ENCODE data around the gene KDSR.

DNA sequence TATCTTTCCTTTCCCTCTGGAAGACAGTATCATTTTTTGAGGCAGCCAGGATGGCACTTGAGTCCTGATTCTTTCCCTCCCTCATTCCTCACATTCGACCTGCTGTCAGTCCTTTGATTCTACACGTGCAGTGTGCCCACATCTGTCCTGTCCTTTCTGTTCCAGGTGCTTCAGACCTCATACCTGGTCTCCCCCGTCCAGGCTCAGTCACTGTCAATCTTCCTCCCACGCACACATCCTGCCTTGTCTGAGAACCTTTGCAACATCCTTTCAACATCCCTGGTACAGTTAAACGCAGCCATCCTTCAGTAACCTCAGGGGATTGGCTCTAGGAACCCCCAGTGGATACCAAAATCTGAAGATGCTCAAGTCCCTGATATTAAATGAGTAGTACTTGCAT, 57.6 kb downstream of the KDSR start:
- no peak for TF ChIP-seq POLR2A (IDR thresholded peaks at IDR 0.05)
- TF ChIP-seq, protein P1, sequence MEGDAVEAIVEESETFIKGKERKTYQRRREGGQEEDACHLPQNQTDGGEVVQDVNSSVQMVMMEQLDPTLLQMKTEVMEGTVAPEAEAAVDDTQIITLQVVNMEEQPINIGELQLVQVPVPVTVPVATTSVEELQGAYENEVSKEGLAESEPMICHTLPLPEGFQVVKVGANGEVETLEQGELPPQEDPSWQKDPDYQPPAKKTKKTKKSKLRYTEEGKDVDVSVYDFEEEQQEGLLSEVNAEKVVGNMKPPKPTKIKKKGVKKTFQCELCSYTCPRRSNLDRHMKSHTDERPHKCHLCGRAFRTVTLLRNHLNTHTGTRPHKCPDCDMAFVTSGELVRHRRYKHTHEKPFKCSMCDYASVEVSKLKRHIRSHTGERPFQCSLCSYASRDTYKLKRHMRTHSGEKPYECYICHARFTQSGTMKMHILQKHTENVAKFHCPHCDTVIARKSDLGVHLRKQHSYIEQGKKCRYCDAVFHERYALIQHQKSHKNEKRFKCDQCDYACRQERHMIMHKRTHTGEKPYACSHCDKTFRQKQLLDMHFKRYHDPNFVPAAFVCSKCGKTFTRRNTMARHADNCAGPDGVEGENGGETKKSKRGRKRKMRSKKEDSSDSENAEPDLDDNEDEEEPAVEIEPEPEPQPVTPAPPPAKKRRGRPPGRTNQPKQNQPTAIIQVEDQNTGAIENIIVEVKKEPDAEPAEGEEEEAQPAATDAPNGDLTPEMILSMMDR (IDR thresholded peaks at IDR 0.05): no peak

Data from body of pancreas (tissue), 4 donors.